Naive B cell (primary cell): ENCODE data around the gene ATP2C1. TPM values are rescaled to one million over a fixed set of nuclear protein-coding genes. Genes with fewer than 3 reads are reported as not detected.
"Not testable (repeated sequence)": the region's sequence is repeated elsewhere in the genome, so short reads cannot be mapped to it uniquely, and the experiment has no call there.

Source experiments
- ATAC-seq, 2 donors: fragments of 150-1000 bp; cut with Tn5 transposase; 2 replicates each; pipeline ENCODE4 v1.10.0; 2021; ENCODE audit warnings: low read depth in 2 of 2, mild to moderate bottlenecking in 2 of 2, moderate library complexity in 2 of 2
- DNase-seq: peaks from one replicate; pipeline ENCODE4 v3.0.0; 2022
- H3K27ac Mint-ChIP-seq, 6 donors: one replicate each; pipeline ENCODE4 v1.8.0; 2020 to 2022; ENCODE audit warnings: mild to moderate bottlenecking in 6 of 6, mixed read lengths in 6 of 6, moderate library complexity in 5 of 6, inconsistent platforms in 2 of 6
- H3K27me3 Mint-ChIP-seq, 3 donors: one replicate each; pipeline ENCODE4 v1.8.0; 2021 to 2022; ENCODE audit warnings: mixed read lengths in 3 of 3, mild to moderate bottlenecking in 1 of 3
- H3K36me3 Mint-ChIP-seq, 2 donors: one replicate each; pipeline ENCODE4 v1.8.0; 2020 to 2022; ENCODE audit warnings: mixed read lengths in 2 of 2, inconsistent platforms in 1 of 2, mild to moderate bottlenecking in 1 of 2
- H3K4me1 Mint-ChIP-seq, 3 donors: one replicate each; pipeline ENCODE4 v1.8.0; 2020 to 2022; ENCODE audit warnings: mixed read lengths in 3 of 3, inconsistent platforms in 1 of 3, mild to moderate bottlenecking in 1 of 3, moderate library complexity in 1 of 3
- H3K4me3 Mint-ChIP-seq, 8 donors: one replicate each; pipeline ENCODE4 v1.8.0; 2020 to 2022; ENCODE audit warnings: mild to moderate bottlenecking in 8 of 8, mixed read lengths in 8 of 8, moderate library complexity in 8 of 8, inconsistent platforms in 2 of 8
- H3K9me3 Mint-ChIP-seq, 7 donors: one replicate each; pipeline ENCODE4 v1.8.0; 2020 to 2022; ENCODE audit warnings: mixed read lengths in 7 of 7, mild to moderate bottlenecking in 5 of 7, inconsistent platforms in 2 of 7, moderate library complexity in 1 of 7
- polyA plus RNA-seq, 6 donors: library from polyadenylated mRNA; unstranded; fragments of 300-500 nt; fragmentation: Illumina TruSeq; gene quantifications; one replicate each; pipeline ENCODE4 v1.2.3, GENCODE V29; 2021; ENCODE audit warnings: low read depth in 6 of 6

Gene ATP2C1
- polyA plus RNA-seq, result 10 to 100 TPM in 4 of 6 donors, 1 to 10 TPM in 2; 8.6 to 17.5 (median 12.7) TPM

DNA sequence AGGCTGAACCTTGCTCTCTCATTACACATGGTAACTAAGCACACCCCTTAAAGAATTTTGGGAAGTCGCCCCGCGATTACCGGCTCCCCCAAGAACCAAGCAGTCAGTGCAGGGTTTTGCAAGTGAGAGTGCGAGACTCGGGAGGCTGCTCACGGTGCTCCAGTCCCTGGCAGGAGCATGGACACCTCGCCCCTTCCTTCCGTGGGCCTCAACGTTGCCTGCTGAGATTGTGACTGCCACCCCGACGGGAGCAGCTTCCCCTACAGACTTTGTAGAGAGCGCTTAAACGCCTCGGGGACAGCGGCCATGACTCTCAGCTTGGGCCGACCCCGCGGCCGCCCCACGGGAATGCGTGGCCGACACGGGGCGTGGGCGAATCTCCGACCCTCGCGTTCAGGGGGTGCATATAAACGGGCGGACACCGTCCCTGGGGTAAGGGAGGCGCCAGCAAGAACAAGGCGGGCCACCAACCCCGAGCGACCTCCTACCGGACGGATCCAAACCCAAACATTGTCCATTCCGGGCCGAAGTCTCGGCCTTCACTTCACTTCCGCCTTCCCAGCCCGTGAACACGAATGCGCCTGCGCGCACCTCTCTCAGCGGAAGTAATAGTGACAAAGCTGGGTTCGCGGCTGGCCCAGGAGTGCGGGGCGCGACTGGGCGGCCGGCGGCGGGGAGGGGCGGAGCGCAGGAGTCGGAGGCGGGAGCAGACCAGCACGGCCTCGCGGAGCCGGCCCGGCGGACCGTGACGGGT, at the start of gene ATP2C1:
Gene ATP2C1 (plus strand): TSS at position 709 of the 754 bp plus-strand sequence. CDS start 686 bp downstream, outside the sequence.
- Mint-ChIP-seq H3K27me3 (no peaks in the 10 kb centered on the region), H3K27ac (peak within 1 kb of the TSS; percentile 97 to 100 (median 99)), H3K4me3 (peak within 1 kb of the TSS; percentile 92 to 99 (median 96)), H3K9me3 (no peaks in the 10 kb centered on the region), H3K4me1 (peaks cover 20 to 36% (median 30%) of the 10 kb centered on the region in 3 donors), H3K36me3 (no peaks in the 10 kb centered on the region)
- DNase-seq (peak; percentile 92), ATAC-seq (peak; percentile 87 to 88)

DNA sequence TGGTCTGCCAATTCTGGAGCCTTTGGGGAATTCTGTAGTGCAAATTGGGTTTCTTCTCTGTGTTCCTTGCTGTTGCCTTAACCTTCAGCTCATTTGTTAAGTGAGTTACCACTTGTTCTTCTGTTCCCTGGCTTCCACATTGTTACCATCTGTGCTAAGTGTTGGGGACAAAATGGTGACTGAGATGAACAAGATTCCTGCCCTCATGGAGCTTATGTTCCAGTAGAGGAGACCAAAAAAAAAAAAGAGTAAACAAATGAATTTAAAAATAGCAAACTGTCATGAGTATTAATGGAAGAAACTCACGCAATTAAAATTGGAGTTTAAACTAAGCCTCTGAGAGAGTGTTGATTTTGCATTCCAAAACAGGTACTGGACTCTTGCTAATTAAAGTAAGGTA, 49.4 kb upstream of the ATP2C1 start:
- Mint-ChIP-seq H3K27me3 (peaks cover 6 to 15% (median 12%) of the 10 kb centered on the region in 3 donors), H3K4me3 (no peak overlapping the region), H3K27ac (no peak overlapping the region), H3K4me1 (peaks cover 5 to 7% (median 6%) of the 10 kb centered on the region in 3 donors), H3K36me3 (no peaks in the 10 kb centered on the region), H3K9me3 (no peaks in the 10 kb centered on the region)
- DNase-seq, result no peak
- ATAC-seq, result no peak

GRCh38 chr3:130846181-130846580, 47.7 kb upstream of the ATP2C1 start:
- Mint-ChIP-seq H3K4me3 (no peak overlapping the region), H3K27me3 (peaks cover 6 to 15% (median 12%) of the 10 kb centered on the region in 3 donors), H3K36me3 (no peaks in the 10 kb centered on the region), H3K27ac (no peak overlapping the region), H3K4me1 (peaks cover 10 to 13% (median 11%) of the 10 kb centered on the region in 3 donors), H3K9me3 (no peaks in the 10 kb centered on the region)
- DNase-seq (no peak), ATAC-seq (no peak)

GRCh38 chr3:130849091-130849552, 44.8 kb upstream of the ATP2C1 start:
- no peak overlapping the region for H3K4me3 Mint-ChIP-seq

DNA sequence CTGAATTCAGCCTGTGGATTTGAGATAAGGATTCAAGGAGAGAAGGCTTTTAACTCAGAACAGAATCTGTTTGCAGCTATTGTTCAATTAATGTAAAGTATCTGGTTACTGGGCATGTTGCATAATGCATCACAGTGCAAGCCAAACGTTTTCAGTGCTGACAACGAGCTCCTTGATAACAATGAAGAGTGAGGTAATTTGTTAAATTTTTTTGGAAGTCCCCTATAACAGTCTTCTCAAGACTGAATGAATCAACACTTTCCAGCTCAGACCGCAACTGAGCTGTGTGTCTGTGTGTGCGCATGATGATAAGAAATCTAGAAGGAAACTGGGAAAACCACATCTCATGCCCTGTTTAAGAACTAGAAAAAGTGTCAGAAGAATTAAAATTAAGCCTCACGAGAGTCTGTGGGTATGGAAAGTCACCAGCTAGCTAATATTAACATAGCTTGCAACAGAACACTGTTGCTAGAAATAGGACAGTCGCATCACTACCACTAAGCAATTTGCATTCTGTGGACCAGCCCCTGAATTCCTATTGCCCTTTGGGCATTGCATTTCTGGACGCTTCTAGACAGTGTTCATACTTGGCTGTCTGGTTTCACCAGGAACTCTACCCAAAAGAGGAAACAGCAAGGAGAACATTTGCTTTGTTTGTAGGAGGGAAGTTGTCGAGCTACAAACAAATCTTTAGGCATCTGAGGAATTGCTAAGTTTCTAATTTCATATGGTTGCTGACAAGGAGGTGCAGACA, 43.7 kb upstream of the ATP2C1 start:
- peak overlapping the region in 1 of 6 donors; percentile 29 for H3K27ac Mint-ChIP-seq
- DNase-seq (no peak), ATAC-seq (peak; percentile 73 to 80)
- H3K9me3 Mint-ChIP-seq, result no peaks in the 10 kb centered on the region
- peak overlapping the region in 4 of 8 donors; percentile 33 to 43 (median 38) for H3K4me3 Mint-ChIP-seq
- peaks cover 10 to 18% (median 14%) of the 10 kb centered on the region in 3 donors for H3K27me3 Mint-ChIP-seq
- peaks cover 10 to 13% (median 11%) of the 10 kb centered on the region in 3 donors for H3K4me1 Mint-ChIP-seq
- no peaks in the 10 kb centered on the region for H3K36me3 Mint-ChIP-seq

More at GRCh38 chr3:130849091-130849552, 44.8 kb upstream of the ATP2C1 start:
- DNase-seq (no peak), ATAC-seq (no peak)
- no peaks in the 10 kb centered on the region for H3K36me3 Mint-ChIP-seq
- peaks cover 10 to 13% (median 11%) of the 10 kb centered on the region in 3 donors for H3K4me1 Mint-ChIP-seq
- H3K27ac Mint-ChIP-seq, result no peak overlapping the region
- H3K27me3 Mint-ChIP-seq, result peaks cover 12 to 15% (median 12%) of the 10 kb centered on the region in 3 donors
- H3K9me3 Mint-ChIP-seq, result no peaks in the 10 kb centered on the region

- Mint-ChIP-seq H3K9me3 (no peaks in the 10 kb centered on the region), H3K4me3 (peak overlapping the region in 5 of 8 donors; percentile 33 to 51 (median 42)), H3K36me3 (no peaks in the 10 kb centered on the region), H3K27ac (peak overlapping the region in 1 of 6 donors; percentile 33), H3K4me1 (peaks cover 10 to 13% (median 11%) of the 10 kb centered on the region in 3 donors), H3K27me3 (peaks cover 8 to 16% (median 16%) of the 10 kb centered on the region in 3 donors)
- no peak for DNase-seq
- no peak for ATAC-seq
These were observed 43.0 kb upstream of the ATP2C1 start for GRCh38 chr3:130850843-130851242.

- Mint-ChIP-seq H3K27ac (no peak overlapping the region), H3K4me3 (peak overlapping the region in 2 of 8 donors; percentile 35 to 42), H3K9me3 (no peaks in the 10 kb centered on the region), H3K4me1 (peaks cover 10 to 13% (median 11%) of the 10 kb centered on the region in 3 donors), H3K36me3 (no peaks in the 10 kb centered on the region), H3K27me3 (peaks cover 8 to 12% (median 12%) of the 10 kb centered on the region in 3 donors)
- ATAC-seq (no peak), DNase-seq (no peak)
These were observed 42.6 kb upstream of the ATP2C1 start for GRCh38 chr3:130851277-130851676.

GRCh38 chr3:130853581-130853980, 40.3 kb upstream of the ATP2C1 start:
- Mint-ChIP-seq H3K4me3 (no peak overlapping the region), H3K9me3 (no peaks in the 10 kb centered on the region), H3K4me1 (peaks cover 10 to 13% (median 11%) of the 10 kb centered on the region in 3 donors), H3K27me3 (peaks cover 19 to 29% (median 20%) of the 10 kb centered on the region in 3 donors), H3K27ac (no peak overlapping the region), H3K36me3 (no peaks in the 10 kb centered on the region)
- DNase-seq (no peak), ATAC-seq (no peak)

DNA sequence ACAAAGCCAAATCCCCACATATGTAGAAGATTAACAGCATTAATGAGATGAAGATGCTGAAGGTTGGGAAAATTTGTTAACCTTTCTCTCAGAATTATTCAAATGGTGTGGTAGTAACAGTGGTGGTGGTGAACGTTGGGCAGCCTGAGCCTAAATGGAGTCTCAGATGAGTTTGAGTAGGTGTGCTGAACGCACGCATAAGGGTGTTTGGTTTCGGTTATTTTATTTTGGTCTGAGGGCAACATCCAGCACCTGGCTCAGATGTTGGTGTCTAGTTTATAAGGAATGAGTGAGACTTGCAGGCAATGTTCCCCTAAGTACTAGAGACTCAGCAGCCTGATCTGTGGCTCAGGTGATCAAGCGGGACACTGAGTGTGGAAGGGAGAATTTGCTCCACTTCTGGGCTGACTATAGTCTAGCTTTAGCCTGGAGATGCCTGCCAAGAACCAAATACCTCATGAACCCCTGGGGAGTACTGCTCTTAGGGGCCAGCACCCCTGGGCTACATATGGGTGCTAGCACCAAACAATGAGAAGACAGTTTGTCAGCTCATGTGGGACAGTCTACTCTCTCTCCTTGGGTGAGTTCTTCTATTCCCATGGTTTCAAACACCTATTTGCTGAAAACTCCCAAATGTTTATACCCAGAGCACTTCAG, 39.5 kb upstream of the ATP2C1 start:
- Mint-ChIP-seq H3K27ac (no peak overlapping the region), H3K36me3 (no peaks in the 10 kb centered on the region), H3K4me3 (no peak overlapping the region), H3K9me3 (no peaks in the 10 kb centered on the region), H3K27me3 (peaks cover 21 to 30% (median 23%) of the 10 kb centered on the region in 3 donors), H3K4me1 (peaks cover 10 to 13% (median 11%) of the 10 kb centered on the region in 3 donors)
- ATAC-seq, result no peak
- no peak for DNase-seq

DNA sequence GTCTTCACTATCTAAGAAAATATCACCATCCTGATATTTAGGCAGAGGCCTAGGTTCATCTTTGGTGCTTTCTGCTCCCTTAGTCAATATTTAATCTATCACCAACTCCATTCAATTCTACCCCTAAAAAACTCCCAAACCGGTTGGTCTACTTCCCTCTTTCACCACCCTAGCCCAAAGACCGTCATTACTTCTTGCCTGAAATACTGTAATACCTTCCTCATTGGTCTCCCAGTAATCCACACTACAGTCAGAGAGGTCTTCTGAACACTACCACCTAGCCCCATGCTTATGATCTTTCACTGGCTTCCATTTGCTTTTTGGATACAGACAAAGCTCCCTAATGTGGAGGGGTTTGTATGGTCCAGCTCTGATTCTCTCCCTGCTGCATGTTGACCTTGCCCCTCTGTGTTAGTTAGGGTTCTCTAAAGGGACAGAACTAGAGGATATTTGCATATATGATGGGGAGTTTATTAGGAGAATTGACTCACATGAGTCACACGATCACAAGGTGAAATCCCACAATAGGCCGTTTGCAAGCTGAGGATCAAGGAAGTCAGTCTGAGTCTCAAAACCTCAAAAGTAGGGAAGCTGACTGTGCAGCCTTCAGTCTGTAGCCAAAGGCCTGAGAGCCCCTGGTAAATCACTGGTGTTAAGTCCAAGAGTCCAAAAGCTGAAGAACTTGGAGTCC, 36.4 kb upstream of the ATP2C1 start:
- H3K27me3 Mint-ChIP-seq, result peaks cover 21 to 30% (median 28%) of the 10 kb centered on the region in 3 donors
- no peak for ATAC-seq
- H3K4me3 Mint-ChIP-seq, result no peak overlapping the region
- H3K4me1 Mint-ChIP-seq, result no peaks in the 10 kb centered on the region
- no peak overlapping the region for H3K27ac Mint-ChIP-seq
- DNase-seq, result no peak
- no peaks in the 10 kb centered on the region for H3K9me3 Mint-ChIP-seq
- H3K36me3 Mint-ChIP-seq, result no peaks in the 10 kb centered on the region

- not testable (repeated sequence) for H3K4me1 Mint-ChIP-seq, H3K36me3 Mint-ChIP-seq, H3K4me3 Mint-ChIP-seq, H3K27ac Mint-ChIP-seq, ATAC-seq, DNase-seq
- H3K27me3 Mint-ChIP-seq, result peaks cover 13 to 16% (median 16%) of the 10 kb centered on the region in 3 donors
- H3K9me3 Mint-ChIP-seq, result peaks cover 0 to 15% (median 9%) of the 10 kb centered on the region in 7 donors
These were observed 31.8 kb upstream of the ATP2C1 start for GRCh38 chr3:130862130-130862529.

GRCh38 chr3:130865489-130865888, 28.4 kb upstream of the ATP2C1 start:
- Mint-ChIP-seq H3K4me3 (no peak overlapping the region), H3K27ac (no peak overlapping the region), H3K9me3 (peaks cover 0 to 15% (median 9%) of the 10 kb centered on the region in 7 donors), H3K4me1 (no peaks in the 10 kb centered on the region), H3K27me3 (peaks cover 0 to 5% (median 0%) of the 10 kb centered on the region in 3 donors), H3K36me3 (no peaks in the 10 kb centered on the region)
- DNase-seq (no peak), ATAC-seq (no peak)
